HG03159 (cell line): Measurements from ENCODE around the gene NDUFB7.
"Not testable (repeated sequence)": the region's sequence is repeated elsewhere in the genome, so short reads cannot be mapped to it uniquely, and the experiment has no call there.

Experiments used
- ATAC-seq: cut with Tn5 transposase; IDR thresholded peaks from one replicate; pipeline ENCODE4 v1.9.1; 2021; ENCODE audit warnings: mild to moderate bottlenecking, moderate library complexity; ENCODE audit not compliant: unreplicated experiment

The NDUFB7 gene

DNA sequence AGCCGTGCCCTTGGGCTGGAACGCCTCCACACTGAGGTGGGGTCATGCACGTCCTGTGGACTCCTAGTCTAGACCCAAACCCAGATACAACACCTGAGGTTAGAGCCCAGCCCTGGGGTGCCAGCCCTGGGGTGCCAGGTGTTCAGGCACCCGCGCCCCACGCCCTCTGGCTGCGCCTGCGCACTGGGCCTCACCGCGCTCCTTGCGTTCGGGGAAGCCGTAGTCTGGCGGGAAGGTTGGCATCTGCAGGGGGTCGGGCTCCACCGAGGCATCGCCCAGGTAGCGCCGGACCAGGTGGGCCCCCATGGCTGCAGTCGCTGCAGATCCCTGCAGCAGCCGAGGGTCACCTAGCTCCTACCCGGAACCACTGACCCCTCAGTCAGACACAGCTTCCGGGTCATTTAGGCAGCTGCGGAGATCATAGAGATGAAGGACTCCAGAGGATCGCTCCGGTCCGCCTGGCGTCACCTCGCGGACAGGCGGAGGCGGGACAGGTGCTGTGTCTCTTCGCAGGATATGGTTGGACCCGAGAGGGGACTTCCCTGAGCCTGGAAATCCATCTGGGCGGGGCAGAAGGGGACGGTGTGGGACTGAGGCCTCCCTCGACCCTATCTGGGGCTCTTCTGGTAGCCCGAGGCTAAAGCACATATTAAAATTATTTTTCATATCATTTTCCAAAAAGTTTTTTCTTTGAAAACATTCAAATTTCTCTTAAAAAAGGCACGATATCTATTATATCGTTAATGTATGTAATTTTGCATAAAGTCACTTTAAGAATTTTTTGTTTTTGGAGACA lies at the start of gene NDUFB7:
Gene NDUFB7 (minus strand): TSS at position 372 of the 796 bp plus-strand sequence. CDS start 66 bp downstream, at position 306.
- ATAC-seq, result peak; percentile 84

- no peak for ATAC-seq
Measured at GRCh38 chr19:14619404-14619803, 47.5 kb upstream of the NDUFB7 start.

DNA sequence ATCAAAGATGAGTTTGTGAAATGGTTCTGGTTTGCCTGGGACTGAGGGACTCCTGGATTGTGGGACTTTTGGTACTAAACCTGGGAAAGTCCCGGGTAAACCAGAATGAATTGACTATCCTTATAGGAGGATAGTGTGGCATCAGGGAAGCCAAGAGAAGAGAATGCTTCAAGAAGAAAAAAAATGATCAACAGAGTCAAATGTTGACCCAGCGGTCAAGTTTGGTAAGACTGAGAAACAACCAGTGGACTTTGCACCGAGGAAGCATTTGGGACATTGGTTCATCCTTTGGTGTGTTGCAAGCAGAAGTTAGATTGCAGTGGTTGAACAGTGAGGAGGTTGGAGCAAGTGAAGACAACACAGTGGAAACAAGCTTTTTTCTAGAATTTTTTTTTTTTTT lies 44.5 kb upstream of the NDUFB7 start:
- ATAC-seq, result no peak

DNA sequence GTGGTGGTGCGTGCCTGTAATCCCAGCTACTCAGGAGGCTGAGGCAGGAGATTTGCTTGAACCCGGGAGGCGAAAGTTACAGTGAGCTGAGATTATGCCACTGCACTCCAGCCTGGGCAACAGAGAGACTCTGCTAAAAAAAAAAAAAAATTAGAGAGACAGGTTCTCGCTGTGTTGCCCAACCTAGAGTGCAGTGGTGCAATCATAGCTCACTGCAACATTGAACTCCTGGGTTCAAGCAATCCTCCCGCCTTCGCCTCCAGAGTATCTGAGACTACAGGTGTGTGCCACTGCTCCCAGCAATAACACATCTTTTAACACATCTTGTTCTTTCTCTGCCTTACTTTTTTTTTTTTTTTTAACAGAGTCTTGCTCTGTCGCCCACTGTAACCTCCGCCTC lies 43.8 kb upstream of the NDUFB7 start:
- no peak for ATAC-seq

DNA sequence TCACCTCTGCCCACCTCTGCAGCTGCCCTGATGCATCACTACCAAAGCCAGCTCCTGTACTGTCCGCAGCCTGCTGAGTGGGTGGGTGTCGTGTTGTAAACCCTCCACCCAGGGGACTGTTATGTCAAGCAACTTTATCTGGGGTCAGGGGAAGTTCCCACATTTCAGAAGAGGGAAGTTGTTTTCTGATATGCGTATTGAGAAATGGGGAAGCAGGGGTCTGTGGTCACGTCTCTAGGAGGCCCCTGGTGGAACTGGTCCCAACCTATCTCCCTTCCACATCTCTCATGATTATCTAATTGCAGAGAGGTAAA lies 42.2 kb upstream of the NDUFB7 start:
- no peak for ATAC-seq

GRCh38 chr19:14613399-14614098 lies 41.7 kb upstream of the NDUFB7 start:
- not testable (repeated sequence) for ATAC-seq

- ATAC-seq, result no peak
Measured at GRCh38 chr19:14612657-14613056, 40.8 kb upstream of the NDUFB7 start.

- ATAC-seq, result not testable (repeated sequence)
Measured at GRCh38 chr19:14612242-14612641, 40.4 kb upstream of the NDUFB7 start.

DNA sequence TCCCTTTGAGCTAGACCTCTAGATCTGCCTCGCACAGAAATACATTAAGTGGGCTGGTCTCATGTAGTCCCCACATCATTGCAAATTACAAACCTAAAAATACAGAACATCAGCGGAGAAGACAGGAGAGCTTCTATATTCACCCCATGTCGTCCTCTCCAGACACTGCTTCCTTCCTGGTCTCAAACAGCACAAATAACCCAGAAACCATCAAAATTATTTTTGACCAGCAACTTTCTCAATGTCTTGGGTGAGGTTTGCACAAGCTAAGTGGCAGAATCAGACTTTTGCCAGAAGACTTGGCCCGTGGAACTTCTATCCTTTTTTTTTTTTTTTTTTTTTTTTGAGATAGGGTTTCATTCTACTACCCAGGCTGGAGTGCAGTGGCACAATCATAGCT lies 39.2 kb upstream of the NDUFB7 start:
- ATAC-seq, result no peak

GRCh38 chr19:14606627-14607026 lies 34.8 kb upstream of the NDUFB7 start:
- no peak for ATAC-seq

- peak; percentile 70 for ATAC-seq
Measured at GRCh38 chr19:14603990-14604387, 32.1 kb upstream of the NDUFB7 start.

DNA sequence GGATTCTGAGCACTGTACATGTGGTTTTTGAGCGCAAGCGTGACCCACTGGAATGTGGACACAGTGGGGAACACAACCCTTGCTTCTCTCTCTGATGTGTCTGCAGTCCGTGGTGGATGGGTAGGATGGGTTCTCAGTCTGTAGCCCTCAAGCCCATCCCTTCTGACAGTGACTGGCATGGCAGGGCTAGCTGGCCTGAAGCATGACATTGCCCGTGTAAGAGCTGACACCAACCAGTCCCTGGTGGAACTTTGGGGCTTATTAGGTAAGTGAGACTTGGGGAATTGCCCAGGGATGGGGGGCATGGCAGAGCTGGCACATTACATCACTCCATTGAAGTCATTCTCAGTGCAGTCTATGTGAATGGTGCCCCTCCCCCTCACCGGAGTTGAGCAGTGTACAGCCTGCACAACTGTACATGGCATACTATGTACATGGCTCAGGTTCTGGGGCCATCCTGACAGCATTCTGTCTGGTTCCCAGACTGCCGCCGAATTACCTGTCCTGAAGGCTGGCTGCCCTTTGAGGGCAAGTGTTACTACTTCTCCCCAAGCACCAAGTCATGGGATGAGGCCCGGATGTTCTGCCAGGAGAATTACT lies 27.8 kb upstream of the NDUFB7 start:
- no peak for ATAC-seq

DNA sequence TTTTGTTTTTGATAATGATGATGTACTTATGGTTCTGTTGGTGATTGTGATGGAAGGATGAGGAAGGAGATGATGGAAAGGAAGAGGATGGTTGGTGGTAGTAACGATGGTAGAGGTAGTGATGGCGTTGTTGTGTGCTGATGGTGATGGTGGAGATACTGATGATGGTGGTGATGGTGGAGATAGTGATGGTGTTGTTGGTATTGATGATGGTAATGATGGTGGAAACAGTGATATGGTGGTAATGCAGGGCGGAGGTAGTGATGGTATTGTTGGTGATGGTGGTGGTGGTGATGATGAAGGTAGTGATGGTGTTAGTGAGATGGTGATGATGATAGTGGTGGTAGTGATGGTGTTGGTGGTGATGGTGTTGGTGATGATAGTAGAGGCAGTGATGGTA lies 23.7 kb upstream of the NDUFB7 start:
- no peak for ATAC-seq

GRCh38 chr19:14589433-14589832 lies 17.6 kb upstream of the NDUFB7 start:
- ATAC-seq, result not testable (repeated sequence)

DNA sequence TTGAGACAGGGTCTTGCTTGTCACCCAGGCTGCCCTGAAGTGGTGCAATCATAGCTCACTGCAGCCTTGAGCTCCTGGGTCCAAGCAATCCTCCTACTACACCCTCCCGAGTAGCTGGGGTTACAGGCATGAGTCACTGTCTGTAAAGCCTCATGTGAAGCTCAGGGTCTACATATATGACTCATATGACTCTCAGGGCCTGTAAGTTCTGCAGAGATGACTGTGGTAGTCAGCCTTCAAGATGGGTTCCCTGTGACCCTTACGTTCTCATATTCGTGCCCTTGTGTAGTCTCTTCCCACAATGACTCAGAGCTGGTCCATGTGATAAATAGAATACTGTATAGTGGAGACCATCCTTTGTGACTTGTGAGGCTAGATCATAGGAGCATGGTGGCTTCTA lies 13.3 kb upstream of the NDUFB7 start:
- peak; percentile 72 for ATAC-seq

- ATAC-seq, result not testable (repeated sequence)
Measured at GRCh38 chr19:14584372-14584771, 12.5 kb upstream of the NDUFB7 start.

GRCh38 chr19:14582894-14583340 lies 11.1 kb upstream of the NDUFB7 start, which contains the start of gene CLEC17A:
Gene CLEC17A (plus strand): TSS chr19:14583084. CDS start chr19:14583161, 77 bp downstream.
- ATAC-seq, result peak; percentile 42

DNA sequence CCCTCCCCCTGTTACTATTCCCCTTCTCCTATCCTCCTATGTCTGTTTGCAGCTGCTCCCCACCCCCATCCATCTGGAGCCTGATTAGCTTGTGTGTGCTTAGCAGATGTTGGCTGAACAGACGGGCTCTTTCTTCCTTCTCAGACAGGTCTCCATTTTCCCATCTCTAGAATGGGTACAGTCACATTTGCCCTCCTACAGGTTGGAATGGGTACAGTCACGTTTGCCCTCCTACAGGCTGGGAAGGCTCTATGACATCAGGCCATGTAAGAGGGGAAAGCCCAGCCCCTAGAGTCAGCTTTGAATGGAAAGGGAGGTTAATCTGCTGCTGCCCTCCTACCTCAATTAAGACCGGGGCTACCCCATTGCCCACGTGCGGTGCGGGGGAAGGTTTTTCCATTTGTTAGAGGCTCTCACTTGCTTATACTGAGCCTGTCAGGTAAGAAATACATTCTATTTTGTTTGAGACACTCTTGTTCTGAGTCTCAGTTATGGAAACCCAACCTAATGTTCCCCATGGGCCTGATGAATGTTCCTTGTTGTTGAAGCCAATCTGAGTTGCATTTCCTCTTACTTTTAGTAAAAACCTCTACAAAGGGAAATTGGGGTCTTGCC lies 8.9 kb upstream of the NDUFB7 start:
- ATAC-seq, result no peak

GRCh38 chr19:14577885-14578427 lies 6.1 kb upstream of the NDUFB7 start:
- no peak for ATAC-seq

DNA sequence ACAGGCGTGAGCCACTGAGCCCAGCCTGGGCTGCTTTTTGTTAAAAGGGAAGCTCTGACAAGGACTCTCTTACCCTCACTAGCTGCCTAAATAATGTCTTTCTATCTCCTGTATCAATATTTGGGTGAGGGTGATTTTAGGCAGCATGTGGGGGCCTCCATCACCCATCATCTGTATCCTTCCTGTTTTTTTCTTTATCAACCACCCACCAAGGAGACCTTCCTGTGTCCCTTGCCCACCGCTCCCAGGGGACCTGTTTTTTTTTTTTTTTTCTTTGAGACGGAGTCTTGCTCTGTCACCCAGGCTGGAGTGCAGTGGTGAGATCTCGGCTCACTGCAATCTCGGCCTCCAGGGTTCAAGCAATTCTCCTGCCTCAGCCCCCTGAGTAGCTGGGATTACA lies 5.4 kb upstream of the NDUFB7 start:
- no peak for ATAC-seq

GRCh38 chr19:14576363-14576762 lies 4.5 kb upstream of the NDUFB7 start:
- no peak for ATAC-seq
